HG03575 (cell line): Measurements from ENCODE around the gene PIP5K1C.

Experiments used
- ATAC-seq: cut with Tn5 transposase; IDR thresholded peaks from one replicate; pipeline ENCODE4 v1.9.1; 2021; ENCODE audit not compliant: unreplicated experiment, insufficient number of reproducible peaks, low FRiP score; ENCODE audit errors: extremely low read depth

Gene PIP5K1C

DNA sequence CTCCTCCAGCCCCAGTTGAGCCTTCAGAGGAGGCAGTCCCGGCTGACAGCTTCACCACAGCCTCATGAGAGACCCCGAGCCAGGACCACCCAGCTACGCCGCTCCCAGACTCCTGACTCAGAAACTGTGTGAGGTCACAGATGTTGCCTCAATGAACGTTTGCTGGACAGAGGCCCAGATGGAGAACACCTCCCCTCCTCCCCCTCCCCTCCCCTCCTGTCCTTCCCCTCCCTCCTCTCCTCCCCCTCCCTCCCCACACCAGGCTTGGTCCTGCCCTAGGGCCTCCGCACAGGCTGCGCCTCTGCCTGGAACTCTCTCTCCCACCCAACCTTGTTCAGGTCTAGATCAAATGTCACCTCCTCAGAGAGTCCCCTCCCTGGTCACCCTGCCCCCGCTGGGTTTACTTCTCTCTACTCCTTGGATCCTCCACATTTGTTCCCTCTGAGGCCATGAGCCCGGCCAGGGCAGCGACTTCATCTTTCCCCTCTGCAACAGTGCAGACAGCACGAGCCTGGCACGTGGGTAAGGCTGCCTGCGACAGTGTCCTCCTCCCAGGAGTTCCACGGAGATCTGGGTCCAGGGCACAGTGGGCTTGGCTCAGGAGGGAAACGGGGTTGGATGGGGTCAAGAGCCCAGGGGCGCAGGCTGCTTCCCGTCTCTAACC is 17.4 kb downstream of the PIP5K1C start:
- no peak for ATAC-seq

DNA sequence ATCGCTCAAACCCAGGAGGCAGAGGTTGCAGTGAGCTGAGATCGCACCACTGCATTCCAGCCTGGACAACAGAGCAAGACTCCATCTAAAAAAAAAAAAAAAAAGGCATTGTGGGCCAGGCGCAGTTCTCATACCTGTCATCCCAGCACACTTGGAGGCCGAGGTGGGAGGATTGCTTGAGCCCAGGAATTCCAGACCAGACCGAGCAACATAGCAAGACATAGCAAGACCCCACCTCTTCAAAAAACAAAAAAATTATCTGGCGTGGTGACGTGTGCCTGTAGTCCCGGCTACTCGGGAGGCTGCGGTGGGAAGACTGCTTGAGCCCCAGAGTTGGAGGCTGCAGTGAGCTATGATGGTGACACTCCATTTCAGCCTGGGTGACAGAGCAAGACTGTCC is 18.0 kb downstream of the PIP5K1C start:
- no peak for ATAC-seq

DNA sequence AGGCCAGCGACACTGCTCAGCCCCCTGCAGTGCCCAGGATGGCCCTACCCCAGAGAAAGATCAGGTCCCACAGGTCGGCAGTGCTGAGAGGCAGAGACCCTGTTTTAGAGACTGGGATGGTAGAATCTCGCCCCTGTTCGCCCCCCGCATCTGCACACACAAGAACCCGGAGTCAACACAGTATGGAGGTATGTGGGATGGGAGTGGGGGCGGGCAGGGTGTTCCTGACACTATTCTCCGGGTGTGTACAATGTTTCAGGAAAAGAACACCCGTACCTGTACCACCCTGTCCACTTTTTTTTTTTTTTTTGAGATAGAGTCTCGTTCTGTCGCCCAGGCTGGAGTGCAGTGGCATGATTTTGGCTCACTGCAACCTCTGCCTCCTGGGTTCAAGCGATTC is 19.3 kb downstream of the PIP5K1C start:
- no peak for ATAC-seq

DNA sequence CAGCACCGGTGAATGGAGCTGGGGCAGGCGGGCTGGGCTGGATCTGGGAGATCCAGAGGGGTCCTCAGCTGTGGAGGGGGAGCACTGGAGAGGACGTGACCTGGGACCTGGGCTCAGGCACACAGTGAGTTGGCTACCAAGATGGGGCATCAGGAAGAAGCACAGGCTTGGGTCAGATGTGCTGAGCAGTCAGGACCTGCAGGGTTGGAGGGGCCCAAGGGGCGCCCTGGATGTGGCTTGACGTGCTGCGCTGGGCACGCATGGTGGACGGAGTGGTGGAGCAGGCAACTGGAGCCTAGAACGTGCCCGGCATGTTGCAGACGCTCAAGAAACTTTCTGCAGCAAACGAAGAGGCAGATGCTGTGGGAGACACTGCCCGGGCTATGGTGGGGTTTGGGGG is 20.7 kb downstream of the PIP5K1C start:
- ATAC-seq: no peak

DNA sequence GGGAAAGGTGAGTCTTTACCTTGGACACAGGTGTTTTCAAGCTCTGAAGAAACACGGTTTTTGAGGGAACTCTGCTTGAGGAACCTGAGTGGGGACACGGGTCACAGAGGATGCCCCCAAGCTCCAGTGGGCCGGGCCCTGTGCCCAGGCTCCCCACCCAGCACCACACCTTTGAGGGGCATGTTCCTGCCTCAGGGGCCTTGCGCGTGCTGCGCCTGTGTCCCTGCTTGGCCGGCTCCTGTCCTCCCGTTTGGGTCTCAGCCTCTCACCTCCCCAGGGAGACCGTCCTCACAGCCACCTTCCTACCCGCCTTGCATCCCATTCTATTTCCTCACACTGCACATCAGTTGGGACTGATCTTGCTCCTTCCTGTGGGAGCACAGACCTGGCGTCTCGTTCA is 21.1 kb downstream of the PIP5K1C start:
- no peak for ATAC-seq

DNA sequence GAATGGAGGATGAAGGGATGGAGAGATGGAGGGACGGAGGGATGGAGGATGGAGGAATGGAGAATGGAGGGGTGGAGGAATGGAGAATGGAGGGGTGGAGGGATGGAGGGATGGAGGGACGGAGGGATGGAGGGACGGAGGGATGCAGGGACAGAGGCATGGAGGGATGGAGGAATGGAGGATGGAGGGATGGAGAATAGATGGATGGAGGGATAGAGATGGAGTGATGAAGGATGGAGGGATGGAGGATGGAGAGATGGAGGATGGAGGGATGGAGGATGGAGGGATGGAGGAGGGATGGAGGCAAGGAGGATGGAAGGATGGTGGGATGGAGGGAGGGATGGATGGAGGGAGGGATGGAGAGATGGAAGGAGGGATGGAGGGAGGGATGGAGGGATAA is 22.1 kb downstream of the PIP5K1C start:
- no peak for ATAC-seq

DNA sequence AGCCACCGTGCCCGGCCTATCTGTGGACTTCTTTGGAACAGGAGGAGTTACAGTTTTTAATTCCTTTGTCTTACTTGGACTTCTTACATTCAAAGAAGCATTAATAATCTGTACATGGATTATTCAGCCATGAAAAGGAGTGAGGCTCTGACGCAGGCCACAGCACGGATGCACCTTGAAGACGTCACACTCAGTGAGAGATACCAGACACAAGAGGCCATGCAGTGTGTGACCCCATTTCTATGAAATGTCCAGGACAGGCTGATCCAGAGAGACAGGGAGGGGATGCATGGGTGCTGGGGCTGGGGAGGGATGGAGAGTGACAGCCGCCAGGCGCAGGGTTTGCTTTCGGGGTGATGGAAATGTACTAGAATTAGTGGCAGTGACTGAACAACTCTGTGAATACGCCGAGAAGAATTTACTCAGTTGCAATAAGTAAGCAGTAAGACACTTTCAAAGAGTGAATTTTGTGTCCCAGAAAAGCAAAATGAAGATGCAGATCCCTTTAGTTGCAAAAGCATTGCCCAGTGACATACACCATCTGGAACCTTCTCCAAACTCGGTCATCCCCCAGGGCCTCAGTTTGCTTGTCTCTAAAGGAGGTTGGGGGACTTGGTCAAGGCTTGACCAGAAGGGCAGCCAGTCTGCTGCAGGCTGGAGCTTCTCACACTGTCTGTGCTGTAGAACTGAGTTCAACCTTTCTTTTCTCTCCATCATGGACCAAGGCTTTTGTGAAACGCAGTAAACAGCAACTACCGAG is 25.3 kb downstream of the PIP5K1C start:
- no peak for ATAC-seq

DNA sequence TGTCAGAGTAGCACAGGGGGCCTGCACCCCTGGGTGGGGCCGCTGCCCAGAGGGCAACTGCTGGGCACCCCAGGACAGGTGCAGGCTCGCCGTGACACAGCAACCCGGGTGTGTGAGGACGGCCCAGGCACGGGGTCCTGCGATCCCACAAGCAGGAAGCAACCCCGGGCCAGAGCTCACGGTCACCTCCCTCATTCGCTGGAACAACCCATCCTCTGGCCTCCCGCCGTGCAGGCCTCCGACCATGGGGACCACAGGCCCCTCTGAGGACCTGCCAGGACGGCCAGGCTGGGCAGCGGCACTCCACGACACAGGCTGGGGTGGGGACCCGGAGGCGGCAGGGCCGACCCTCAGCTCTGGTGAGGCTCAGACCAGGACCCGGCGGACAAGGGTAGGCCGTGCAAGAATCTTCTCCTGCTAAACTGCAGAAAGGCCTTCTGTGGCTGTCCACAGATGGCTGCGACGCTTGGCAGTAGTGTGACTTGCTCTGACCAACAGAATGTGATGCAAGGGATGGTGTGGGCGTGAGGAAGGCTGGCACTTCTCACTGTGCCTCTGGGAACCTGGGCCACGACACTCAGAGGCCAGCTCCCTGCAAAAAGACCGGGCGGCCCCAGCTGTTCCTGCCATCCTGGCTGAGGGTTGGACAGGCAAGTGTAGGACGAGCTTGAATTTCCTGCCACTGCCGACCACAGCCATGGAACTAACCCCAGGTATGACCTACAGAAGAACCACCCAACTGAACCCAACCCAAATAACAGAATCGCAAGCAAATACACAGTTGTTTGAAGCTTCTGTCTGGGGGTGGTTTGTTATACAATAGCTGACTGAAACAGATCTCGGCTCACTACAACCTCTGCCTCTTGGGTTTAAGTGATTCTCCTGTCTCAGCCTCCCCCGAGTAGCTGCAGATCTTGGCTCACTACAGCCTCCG is 26.5 kb downstream of the PIP5K1C start:
- no peak for ATAC-seq

DNA sequence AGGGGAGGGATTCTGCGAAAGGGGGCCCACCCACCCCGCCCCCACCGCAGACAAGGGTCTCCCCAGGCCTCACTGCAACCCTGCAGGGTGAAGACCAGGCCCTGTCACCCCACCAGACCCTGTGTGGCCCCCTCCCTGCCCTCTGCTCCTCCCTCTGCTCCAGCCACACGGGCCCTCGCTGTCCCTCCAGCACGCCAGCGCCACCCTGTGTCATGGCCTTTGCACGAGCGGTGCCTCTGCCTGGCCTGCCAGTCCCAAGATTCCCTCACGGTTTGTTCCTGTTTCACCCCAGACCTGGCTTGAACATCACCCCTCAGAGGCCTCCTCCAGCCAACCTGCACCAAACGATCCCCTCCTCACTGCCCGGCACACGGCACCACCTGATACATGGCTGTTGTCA is 27.3 kb downstream of the PIP5K1C start:
- no peak for ATAC-seq

DNA sequence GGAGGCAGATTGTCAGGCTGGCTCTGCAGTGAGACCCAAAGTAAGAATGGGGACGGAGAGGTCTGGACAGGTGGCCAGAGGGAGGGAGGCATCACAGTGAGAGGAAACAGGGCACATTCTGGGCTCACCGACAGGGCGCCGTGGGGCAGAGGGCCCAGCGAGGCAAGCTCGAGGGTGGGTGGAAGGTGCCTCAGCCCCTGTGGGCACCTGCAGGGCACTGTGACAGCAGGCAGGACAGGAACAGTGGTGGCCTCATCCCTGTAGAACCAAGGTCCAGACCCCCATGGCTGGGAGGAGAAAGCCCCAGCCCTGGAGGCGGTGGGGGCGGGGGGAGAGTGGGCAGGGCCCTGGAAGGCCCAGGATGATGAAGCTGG is 27.7 kb downstream of the PIP5K1C start:
- ATAC-seq: no peak

DNA sequence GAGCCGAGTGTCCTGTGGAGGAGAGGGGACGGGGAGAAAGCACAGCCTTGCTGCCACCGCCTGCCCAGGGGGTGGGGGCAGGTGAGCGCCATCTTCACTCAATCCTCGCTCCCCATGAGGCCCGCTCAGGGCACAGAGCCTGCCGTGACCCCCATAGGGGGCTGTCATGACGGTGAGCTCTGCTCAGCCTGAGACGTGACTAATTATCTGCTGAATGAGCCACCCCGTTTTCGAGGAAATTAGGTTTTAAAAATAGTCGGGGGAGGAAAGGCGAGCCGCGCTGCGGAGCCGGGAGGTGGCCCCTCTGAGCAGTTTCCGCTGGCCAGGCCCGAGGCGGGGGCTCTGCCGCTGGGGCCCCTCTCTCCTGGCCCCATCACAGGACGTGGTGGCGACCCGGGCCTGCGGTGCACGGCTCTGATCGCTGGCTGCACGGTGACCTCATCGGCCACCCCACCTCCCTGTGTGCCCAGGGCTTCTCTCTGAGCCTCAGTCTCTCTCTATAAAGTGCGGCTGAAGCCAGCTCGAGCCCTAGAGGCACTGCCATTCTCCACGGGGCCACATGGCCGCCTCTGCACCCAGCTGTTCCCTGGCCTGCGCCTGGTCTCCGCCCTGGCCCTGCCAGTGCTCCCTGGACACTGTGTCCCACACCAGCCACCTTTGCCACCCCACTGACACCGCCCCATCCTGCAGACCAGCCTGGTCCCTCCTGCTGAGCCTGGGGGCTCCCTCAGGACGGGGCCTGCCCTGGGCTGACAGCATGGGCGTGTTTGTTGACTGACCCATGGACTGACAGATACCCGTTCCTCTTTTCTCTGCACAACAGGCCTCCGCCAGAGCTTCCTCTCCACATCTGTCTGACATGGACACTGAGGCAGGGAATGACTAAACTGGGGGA is 28.3 kb downstream of the PIP5K1C start:
- ATAC-seq: no peak

DNA sequence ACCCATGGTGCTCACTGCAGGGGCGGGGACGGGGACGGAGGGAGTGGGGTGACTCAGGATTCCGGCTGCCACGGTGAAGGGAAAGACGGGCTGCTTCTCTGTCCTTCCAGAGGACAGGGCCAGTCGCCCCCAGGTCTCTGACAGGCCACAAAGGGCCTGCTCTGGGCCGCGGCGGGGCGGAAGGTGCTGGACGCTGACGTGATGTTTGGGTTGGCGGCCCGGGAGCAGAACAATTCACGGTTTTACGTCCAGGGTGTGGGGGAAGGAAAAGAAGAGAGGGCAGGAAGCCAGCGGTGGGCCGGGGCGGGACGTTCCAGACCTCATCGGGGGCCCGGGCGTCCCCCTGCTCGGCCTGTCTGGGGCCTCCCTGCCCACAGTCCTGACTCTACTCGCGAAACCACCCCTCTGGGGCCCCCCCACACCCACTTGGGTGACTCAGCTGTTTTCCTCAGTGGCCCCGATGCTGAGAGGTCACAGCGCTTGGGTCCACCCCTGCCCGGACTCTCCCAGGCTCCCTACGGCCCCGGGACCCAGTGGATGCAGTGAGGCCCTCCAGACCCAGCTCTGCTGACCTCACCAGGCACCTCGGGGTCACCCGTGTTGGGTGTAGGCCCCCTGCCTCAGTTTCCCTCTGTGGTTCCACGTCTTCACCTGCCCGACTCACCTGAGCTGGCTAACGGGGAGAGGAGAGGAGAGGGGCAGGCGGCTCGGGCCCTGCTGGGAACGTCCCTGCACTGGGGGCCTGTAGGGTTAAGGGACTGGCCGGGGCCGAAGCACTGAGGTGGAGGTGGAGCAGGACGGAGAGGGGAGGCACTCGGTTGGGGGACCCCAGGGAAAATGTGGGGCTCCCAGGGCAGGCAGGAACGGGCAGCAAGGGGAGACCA is 29.2 kb downstream of the PIP5K1C start:
- ATAC-seq: no peak

DNA sequence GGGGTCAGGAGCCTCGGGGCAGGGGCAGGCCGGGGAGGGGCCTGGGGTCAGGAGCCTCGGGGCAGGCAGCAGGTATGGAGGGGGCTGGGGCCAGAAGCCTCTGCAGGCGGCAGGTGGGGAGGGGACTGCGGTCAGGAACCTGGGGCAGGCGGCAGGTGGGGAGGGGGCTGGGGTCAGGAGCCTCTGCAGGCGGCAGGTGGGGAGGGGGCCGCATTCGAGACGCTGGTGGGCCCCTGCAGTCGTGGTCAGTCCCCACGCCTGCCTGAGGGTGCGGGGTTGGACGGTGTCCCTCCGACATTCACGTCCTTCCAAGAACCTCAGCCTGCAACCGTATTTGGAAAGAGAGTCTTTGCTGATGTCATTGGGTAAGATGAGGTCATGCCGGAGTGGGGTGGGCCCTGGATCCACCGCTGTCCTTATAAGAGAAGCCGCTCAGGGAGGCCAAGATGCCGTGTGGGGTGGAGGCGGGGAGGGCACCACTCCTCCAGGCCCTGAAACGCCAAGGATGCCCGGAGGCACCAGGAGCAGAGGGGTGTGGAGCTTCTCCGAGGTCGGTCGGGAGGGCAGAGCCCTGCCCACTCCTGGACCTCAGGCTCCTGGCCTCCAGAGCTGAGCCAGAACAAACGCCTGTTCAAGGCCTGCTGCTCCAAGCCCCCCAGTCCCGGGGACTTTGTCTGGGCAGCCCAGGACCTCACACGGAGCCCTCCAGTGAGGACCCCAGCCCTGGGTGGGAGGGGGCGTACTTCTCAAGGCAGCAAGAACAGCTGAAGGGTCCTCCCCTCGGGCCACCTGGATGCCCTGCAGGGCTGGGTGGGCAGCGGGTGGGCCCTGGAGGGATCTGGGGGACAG is 30.1 kb downstream of the PIP5K1C start:
- ATAC-seq: no peak

DNA sequence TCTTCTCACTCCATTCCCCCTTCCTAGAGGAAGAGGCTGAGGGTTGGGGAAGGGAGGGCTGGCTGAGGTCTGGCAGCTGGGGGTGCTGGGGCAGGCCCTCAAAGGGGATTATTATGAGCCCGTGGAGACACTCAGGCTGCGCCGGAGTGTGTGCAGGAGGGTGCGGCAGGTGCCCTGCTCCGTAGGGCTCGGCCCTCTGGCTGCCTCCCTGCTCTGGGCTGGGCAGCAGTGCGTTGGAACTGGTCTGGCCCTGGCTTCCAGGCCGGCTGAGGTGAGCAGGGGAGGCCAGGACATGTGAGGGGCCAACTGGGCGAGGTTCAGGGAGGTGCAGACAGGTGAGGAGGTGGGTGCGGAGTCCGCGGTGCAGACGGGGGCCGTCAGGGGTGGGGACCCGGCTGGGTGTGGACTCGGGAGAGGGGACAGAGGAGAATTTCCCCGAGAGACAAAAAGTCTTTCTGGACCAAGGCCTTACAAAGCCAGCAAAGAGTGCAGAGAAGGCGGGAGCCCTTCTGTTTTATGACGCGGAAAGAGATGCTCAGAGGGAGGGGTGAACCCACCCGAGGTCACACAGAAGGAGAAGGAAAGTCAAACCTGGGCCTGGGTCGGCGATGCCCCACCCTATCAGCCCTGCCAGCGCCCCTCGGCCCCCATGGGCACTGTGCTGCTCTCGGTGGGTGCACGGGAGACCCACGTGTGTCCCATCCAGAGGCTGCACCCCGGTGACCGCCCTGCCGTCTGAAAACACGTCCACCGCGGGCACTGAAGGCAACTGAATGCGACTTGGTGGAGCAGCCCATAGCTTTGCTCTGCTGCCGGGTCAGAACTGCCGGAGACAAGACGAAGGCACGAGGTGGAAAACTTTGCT is 31.0 kb downstream of the PIP5K1C start:
- no peak for ATAC-seq

DNA sequence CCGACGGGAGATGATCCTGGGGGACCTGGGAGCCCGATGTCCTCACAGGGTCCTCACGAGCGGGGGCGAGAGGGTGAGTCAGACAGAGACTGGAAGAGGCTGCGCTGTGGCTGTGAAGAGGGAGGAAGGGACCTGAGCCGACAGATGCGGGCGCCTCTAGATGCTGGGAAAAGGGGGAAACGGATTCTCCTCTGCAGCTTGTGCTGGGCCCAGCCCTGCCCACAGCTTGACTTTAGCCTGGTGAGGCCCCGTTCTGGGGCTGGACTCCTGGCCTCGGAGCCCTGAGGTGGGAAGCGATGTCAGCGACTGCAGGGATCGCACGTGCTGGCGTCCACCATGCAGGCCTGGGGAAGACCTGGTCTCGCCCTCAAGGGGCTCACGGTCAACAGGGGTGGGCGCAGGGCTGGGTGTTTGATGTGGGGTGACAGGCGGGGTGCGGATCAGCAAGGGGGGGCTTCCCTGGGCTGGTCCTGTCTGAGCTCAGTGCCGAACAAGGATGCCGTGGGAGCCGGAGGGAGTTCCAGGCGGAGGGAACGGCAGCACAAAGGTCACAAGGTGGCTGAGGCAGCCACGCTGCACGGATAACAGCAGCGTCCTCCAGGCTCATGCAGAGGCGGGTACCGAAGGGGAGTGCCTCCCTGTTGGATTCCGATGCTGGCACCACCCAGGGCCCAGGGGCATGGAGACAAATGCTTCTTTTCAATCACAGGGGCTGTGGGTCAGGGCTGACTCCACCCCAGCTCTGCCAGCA is 31.8 kb downstream of the PIP5K1C start:
- ATAC-seq: no peak

DNA sequence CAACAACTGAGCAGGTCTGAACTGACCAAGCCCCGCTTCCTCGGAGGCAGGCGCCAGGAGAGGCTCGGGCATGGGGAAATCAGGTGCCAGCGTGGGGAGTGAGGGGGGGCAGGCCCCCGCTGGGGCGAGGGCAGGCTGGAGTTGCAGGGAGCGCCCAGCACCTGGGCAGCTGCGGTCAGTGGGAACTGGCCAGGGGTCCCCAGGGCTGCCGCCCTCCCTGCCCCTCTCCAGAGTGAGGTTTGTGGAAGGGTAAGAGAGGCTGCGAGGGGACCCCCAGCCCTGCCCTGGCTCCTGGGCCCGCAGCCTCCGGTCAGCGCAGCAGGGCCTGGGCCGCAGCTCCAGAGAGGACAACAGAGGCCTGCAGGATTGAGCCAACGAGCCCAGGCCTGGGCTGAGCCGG is 32.5 kb downstream of the PIP5K1C start:
- no peak for ATAC-seq
